NCI-H1694 (cell line): ENCODE results near the gene PAX8.
A peak's percentile ranks its signal among the peaks of the same experiment; 100 is the strongest.
"Not testable (repeated sequence)": the region's sequence is repeated elsewhere in the genome, so short reads cannot be mapped to it uniquely, and the experiment has no call there.

Source experiments
- DNase-seq: peaks from one replicate; lab custom pipeline; 2025; lab: John Stamatoyannopoulos, UW

PAX8 gene

GRCh38 chr2:113278742-113279139 lies at the start of gene PAX8:
PAX8 (minus strand) TSS chr2:113278921; CDS start chr2:113278394, 527 bp downstream.
- DNase-seq: no peak

DNA sequence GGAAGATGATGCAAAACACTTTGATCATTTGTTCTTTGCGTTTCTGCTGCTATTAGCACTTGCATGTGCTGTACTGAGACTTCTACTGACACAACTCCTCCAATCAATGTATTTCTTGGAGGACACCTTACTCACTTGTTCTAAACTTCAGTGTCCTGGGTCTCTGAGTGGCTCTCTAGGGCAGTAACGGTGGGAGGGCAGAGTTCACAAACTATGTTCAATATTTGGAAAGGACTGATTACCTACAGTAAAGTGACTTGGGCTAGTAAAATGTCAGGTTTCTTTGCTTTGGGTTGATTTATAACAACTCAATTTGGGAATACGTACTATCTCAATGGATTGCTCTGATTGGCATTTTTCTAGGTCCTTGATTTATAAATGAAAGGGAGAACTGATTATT lies 49.3 kb upstream of the PAX8 start:
- no peak for DNase-seq

DNA sequence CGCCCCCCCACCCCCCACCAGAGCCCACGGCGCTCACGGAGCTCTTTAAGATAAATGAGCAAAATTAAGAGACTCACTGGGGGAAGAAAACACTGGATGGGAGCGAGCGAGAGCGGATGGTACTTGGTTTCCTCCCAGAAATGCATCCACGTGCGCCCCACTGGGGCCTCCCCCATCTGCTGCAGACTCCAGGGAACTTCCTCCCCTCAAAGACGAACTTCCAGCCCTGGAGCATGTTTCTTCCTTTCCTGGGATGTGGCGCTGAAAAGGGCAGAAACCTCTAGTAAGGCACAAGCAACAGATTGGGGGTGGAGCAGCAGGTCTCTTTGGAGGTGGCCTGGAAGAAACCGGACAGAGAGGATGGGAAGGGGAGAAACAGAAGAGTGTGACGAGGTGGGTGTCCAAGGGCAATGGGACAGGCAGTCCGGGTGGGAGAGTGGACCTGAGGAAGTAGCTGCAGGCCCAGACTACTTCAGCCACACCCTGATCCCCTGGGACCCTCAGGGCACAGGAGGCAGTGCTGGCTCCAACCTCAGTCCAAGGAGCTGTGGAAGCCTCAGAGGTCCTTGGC lies 46.5 kb upstream of the PAX8 start:
- not testable (repeated sequence) for DNase-seq

DNA sequence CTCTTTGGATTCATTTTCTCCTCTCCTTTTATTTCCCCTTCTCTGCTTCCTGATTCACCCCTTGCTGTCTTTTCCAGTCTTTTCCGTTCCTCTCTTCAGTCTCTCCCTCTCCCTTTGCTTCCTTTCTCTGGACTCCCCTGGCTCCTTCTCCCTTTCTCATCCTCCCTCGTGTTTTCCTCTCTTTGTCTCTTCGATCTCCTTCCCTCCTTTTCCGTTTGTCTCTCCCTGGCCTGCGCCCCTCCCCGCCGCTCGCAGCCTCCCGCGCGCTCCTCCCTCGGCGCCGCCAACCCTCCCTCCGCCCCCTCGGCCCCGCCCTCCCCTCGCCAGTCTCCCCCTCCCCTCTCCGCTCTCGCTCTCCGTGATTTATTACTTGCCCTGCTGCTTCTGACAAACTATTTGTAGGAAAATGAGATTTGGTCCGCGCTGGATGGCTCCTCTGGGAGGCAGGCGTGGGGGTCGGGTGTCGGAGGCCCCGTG lies 46.0 kb upstream of the PAX8 start:
- DNase-seq: peak; percentile 52

GRCh38 chr2:113323129-113323528 lies 44.4 kb upstream of the PAX8 start:
- not testable (repeated sequence) for DNase-seq

DNA sequence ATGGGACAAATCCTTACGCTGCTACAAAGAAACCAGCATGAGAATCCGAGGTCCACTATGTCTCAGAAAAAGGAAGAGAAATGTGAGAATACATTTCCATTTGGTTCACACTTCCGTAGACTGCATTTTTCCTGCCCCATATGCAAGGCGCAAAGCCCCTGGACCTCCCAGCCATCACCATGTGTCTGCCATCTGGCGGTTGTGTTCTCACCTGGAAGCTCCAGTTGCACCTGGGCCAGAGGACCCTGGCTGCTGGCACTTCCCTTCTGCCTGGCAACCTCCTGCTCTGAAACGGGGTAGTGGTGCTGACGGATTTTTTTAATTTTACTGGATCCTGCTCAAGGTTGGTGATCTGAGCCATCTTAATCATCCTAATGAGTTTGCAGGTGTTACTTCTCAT lies 41.4 kb upstream of the PAX8 start:
- DNase-seq: not testable (repeated sequence)

GRCh38 chr2:113318941-113319340 lies 40.2 kb upstream of the PAX8 start:
- DNase-seq: not testable (repeated sequence)

DNA sequence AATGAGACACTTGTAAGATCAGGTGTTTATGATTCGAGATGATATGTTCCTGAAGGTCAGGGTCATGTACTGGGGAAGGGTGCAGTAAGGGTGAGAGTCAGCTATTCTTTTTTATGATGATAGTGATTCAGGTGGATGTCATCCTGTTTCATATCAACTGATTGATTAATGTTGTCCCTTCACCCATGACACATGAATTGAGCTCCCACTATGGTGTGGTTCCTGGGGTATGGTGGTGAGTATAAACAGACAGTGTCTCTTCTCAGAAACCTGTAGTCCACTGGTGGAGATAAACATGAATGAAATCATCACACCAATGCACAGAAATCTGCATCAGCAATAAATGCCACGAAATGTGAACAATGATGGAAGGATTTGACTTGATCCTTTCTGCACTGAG lies 37.4 kb upstream of the PAX8 start:
- DNase-seq: no peak

- DNase-seq: not testable (repeated sequence)
These were observed 35.9 kb upstream of the PAX8 start for GRCh38 chr2:113314663-113315062.

DNA sequence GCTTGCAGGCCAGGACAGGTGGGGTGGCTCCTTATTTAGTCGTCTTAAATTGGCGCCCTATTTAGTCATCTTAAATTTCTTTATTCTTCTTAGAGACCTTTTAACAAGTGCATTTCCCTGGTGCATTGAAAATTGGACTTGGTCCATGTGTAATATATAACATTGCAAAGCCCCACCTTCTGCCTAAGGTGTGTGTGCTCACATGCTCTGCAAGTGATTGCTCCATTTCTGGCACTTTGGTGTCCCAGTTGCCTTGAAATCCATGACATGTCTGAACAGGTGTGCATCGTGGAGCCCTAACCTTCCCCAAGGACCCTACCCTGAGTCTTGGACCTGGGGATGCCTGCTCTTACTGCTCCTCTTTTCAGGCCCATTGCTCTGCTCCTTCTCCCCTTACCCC lies 35.5 kb upstream of the PAX8 start:
- DNase-seq: not testable (repeated sequence)

GRCh38 chr2:113311781-113312180 lies 33.1 kb upstream of the PAX8 start:
- not testable (repeated sequence) for DNase-seq

- DNase-seq: not testable (repeated sequence)
These were observed 32.5 kb upstream of the PAX8 start for GRCh38 chr2:113311191-113311590.

DNA sequence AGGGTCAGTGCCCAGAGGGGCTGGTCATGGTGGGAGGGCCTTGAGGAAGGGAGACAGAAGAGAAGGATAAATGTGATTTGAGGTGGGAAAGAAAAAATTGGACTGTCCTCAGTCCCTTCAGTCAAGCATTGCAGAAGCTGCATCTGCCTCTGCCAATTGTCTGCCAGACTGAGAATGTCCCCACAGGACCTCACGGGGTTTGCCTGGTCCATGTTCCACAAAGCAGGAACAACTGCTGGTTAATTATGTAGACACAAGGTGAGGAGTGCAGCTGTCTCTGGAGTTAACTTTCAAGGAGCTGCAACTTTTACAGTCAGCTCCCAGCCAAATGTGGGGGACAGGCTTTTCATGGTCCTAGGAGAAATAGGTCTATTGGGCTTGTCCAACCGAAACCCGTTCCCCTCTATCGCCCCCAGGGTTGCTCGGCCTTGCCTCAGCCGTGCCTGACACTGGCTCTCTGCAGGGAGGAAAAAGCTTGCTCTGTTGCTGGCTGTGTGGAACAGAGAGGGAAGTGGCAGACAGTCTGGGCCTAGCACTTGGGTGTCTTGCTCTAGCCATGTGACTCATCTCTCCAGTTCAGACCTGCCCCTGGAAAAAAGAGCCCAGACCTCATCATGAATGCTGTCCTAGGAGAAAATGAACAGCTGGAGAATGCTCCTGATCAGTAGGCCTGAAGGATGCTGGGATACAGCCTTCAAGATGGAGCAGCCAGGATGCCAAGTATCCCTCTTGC lies 31.1 kb upstream of the PAX8 start:
- no peak for DNase-seq

DNA sequence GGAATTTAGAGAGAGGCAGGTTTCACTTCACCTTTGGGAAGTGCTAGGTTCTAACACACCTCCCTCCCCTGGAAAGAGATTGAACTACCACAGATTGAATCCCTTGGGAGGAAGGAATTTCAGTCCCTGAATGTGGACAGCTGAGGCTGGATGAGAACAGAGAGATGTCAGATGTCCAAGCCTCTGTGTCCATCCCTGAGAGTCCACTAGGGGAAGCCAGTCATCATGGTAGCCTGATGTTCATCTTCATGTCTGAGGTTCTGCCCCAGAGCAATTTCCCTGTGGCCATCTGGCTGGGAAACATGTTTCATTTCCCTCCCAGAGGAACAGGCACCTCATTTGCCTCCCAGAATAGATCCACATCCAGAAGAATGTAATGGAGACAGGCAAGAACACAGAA lies 30.1 kb upstream of the PAX8 start:
- not testable (repeated sequence) for DNase-seq

DNA sequence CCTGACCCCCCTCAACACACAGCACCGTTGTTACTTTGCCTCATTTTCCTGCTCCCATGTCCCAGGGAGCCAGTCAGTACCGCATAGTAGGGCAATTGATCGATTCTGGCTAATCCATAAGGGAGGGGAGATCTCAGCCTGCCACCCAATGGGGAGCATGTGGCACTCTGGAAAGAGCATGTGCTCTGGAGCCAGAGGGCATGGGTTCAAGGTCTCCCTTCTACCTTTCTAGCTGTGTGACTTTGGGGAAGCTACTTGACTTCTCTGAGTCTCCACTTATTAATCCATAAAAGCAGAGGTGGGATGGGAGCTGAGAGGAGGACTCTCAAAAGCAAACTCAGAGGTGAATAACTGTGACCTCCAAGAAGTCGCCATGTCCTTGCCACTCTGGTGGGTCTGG lies 27.5 kb upstream of the PAX8 start:
- DNase-seq: not testable (repeated sequence)

DNA sequence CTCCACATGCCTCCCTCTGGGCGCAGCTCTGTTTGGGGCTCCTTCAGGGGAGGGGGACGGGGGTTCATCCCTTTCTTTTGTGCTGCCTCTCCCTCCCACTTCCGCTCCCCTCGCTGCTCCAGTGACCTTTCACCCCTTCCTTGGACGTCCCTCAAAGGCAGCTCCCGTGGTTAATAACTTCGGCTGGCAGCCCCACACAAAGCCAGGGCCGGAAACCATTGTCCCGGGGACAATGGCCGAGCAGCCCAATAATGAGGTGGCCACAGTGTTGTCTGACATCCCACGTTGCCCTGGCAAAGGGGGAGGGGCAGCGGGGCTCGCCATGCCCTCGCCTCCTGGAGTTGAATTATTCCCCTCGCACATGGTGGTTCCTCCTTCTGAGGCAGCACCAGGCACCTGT lies 27.0 kb upstream of the PAX8 start:
- not testable (repeated sequence) for DNase-seq

GRCh38 chr2:113305146-113305545 lies 26.4 kb upstream of the PAX8 start:
- no peak for DNase-seq

DNA sequence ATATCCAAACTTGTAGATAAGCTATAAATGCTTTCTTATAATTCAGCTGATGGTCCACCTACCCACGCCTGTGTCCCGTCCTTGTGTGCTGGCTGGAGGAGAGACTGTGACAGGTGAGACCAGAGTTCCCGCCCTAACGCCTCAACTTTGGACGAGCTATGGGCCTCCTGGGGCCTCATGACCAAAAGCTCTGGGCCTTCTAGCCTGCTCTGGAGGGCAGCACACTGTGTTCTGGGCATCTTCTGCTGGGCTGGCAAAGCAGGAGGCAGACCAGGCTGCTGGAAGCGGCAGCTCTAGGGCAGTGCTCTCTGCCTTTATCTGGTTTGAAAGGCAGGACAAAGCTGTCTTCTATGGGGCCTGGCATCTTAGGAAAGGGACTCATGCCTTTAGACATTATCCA lies 26.0 kb upstream of the PAX8 start:
- no peak for DNase-seq

- not testable (repeated sequence) for DNase-seq
These were observed 23.7 kb upstream of the PAX8 start for GRCh38 chr2:113302216-113302980.

- DNase-seq: no peak
These were observed 21.6 kb upstream of the PAX8 start for GRCh38 chr2:113300281-113300680.

- no peak for DNase-seq
These were observed 19.5 kb upstream of the PAX8 start for GRCh38 chr2:113298176-113298575.

DNA sequence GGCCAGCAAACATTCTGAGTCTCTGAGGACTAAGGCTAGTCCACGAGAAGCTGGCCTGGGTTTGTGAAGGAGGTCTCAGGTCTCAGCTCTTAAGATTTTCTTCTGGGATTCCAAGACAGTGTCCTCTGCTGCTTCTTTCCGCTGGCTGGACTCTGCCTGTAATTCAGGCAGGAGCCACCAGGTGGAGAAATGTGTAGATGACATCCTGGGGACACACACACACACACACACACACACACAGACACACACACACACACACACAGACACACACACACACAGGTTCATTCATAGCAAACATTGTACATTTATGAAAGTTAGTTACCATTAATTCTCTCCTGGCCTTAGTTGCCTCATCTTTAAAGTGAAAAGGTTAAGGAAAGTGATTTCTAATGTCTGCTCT lies 18.9 kb upstream of the PAX8 start:
- DNase-seq: not testable (repeated sequence)

GRCh38 chr2:113291191-113291590 lies 12.5 kb upstream of the PAX8 start:
- no peak for DNase-seq
